ENCODE measurements around the gene LPO.

Gene LPO

DNA sequence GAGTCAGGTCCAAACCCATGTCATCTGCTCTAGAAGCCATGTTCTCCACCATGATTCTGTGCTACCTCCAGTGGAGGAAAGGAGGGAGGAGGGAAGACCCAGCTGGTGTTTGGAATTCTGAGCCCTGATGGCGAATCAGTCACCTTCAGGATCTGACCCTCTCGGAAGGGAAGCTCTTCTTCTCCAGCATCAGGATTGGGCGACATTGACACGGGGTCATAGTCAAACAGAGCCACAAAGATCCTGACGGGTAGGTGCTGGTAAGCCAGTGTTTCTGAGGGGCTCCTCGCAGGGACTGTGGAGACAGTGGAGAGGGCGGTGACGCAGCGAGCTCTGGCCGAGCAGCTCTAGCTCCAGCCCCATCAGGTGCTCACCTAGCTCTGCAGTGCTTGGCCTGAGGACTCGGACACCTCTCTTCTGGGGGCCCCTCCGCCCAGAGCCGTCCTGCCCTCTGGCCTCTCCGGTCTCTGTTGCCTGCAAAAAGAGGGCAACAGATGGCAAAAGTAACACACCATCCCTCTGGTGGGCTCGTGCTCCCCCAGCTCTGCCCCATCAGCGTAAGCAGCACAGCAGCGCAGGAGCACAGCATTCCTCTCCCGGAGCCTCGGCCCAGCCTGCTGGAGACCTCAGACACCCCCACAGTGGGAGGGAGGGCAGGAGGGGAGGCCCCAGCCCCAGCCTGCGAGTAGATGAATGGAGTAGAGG is 69.2 kb downstream of the LPO start:
- Histone ChIP-seq H3K9me3 (replicated peaks; ENCODE audit: insufficient read depth, low read length) (no peaks in the 10 kb centered on the region), H3K4me2 (ENCODE audit: low read depth, low read length) (no peak overlapping the region), H3K27me3 (replicated peaks; ENCODE audit: insufficient read depth, low read length) (no peaks in the 10 kb centered on the region), H3K79me2 (ENCODE audit: low read length) (no peaks in the 10 kb centered on the region), H3K9me2 (replicated peaks; ENCODE audit: insufficient read depth, low read length) (no peaks in the 10 kb centered on the region), H2AFZ (ENCODE audit: low read length) (no peak overlapping the region), H3K4me3 (ENCODE audit: low read length) (no peak overlapping the region), H3K9ac (ENCODE audit: low read length) (no peak overlapping the region), H3F3A (ENCODE audit: insufficient read depth, low read length) (no peaks in the 10 kb centered on the region), H3K36me3 (replicated peaks; ENCODE audit: insufficient read depth, low read length) (no peaks in the 10 kb centered on the region), H4K20me1 (ENCODE audit: insufficient read depth, low read length) (no peaks in the 10 kb centered on the region), H3K4me1 (ENCODE audit: low read length) (no peaks in the 10 kb centered on the region; the same call in 1 of the 2 replicates), H3K27ac (ENCODE audit: low read length) (no peak overlapping the region)
- TF ChIP-seq, protein P1, sequence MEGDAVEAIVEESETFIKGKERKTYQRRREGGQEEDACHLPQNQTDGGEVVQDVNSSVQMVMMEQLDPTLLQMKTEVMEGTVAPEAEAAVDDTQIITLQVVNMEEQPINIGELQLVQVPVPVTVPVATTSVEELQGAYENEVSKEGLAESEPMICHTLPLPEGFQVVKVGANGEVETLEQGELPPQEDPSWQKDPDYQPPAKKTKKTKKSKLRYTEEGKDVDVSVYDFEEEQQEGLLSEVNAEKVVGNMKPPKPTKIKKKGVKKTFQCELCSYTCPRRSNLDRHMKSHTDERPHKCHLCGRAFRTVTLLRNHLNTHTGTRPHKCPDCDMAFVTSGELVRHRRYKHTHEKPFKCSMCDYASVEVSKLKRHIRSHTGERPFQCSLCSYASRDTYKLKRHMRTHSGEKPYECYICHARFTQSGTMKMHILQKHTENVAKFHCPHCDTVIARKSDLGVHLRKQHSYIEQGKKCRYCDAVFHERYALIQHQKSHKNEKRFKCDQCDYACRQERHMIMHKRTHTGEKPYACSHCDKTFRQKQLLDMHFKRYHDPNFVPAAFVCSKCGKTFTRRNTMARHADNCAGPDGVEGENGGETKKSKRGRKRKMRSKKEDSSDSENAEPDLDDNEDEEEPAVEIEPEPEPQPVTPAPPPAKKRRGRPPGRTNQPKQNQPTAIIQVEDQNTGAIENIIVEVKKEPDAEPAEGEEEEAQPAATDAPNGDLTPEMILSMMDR (IDR thresholded peaks at IDR 0.05; ENCODE audit: low read length): no peak
- no peak for TF ChIP-seq EZH2phosphoT487 (IDR thresholded peaks at IDR 0.05; ENCODE audit: low read length)
- TF ChIP-seq EZH2 (optimal IDR thresholded peaks at IDR 0.05; ENCODE audit: low read depth, low read length): no peak
- DNase-seq: no peak

DNA sequence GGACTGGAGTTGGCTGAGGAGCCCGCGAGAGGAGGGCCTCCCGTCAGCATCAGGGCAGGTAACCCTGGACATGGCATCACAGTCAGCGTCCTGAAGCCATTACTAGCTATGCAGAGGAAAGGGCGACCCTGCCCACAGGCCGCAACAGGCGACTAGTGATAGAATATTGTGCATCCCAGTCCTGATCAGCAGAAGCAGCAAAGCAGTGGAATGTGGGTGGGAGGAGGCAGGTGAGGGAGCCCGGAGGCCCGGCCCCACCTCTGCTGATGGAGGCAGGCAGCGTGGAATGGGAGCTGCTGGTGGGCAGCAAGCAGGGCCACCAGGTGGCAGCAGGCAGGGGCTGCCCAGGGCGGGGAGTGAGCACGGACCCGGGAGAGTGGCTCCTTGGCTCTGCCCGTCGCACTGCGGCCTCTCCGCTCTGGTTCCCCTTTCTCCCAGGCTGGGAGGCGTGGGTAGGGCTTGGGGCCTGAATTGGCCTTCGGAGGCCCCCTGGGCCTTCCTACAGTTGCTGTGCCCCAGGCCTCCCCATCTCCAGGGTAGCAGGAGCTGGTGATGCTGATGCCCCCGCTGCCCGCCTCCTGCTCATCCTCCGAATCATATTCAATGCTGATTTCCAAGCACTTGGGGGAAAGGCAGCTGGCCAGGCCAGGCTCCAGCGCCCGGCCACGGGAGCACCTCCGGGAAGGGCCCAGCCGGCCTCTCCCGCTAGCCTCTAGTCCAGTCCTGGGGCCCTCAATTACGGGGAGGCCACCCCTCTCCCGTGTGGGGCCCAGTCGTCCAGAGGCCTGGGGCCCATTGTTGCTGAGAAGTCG is 70.0 kb downstream of the LPO start:
- H3K4me3 ChIP-seq (ENCODE audit: low read length): no peak overlapping the region
- TF ChIP-seq, protein P1 (IDR thresholded peaks at IDR 0.05; ENCODE audit: low read length): 0 out of 2 replicates have a peak, but pooled peaks have one; percentile 10
- TF ChIP-seq EZH2 (optimal IDR thresholded peaks at IDR 0.05; ENCODE audit: low read depth, low read length): no peak
- DNase-seq: no peak
- no peaks in the 10 kb centered on the region for H3K79me2 ChIP-seq (ENCODE audit: low read length)
- no peaks in the 10 kb centered on the region for H3K9me3 ChIP-seq (replicated peaks; ENCODE audit: insufficient read depth, low read length)
- H2AFZ ChIP-seq (ENCODE audit: low read length): no peak overlapping the region
- H3K9me2 ChIP-seq (replicated peaks; ENCODE audit: insufficient read depth, low read length): no peaks in the 10 kb centered on the region
- H3K4me2 ChIP-seq (ENCODE audit: low read depth, low read length): no peak overlapping the region
- H3K4me1 ChIP-seq (ENCODE audit: low read length): no peaks in the 10 kb centered on the region; the same call in 1 of the 2 replicates
- H4K20me1 ChIP-seq (ENCODE audit: insufficient read depth, low read length): no peaks in the 10 kb centered on the region
- no peak overlapping the region for H3K27ac ChIP-seq (ENCODE audit: low read length)
- no peaks in the 10 kb centered on the region for H3K36me3 ChIP-seq (replicated peaks; ENCODE audit: insufficient read depth, low read length)
- no peaks in the 10 kb centered on the region for H3K27me3 ChIP-seq (replicated peaks; ENCODE audit: insufficient read depth, low read length)
- no peak overlapping the region for H3K9ac ChIP-seq (ENCODE audit: low read length)
- no peaks in the 10 kb centered on the region for H3F3A ChIP-seq (ENCODE audit: insufficient read depth, low read length)

DNA sequence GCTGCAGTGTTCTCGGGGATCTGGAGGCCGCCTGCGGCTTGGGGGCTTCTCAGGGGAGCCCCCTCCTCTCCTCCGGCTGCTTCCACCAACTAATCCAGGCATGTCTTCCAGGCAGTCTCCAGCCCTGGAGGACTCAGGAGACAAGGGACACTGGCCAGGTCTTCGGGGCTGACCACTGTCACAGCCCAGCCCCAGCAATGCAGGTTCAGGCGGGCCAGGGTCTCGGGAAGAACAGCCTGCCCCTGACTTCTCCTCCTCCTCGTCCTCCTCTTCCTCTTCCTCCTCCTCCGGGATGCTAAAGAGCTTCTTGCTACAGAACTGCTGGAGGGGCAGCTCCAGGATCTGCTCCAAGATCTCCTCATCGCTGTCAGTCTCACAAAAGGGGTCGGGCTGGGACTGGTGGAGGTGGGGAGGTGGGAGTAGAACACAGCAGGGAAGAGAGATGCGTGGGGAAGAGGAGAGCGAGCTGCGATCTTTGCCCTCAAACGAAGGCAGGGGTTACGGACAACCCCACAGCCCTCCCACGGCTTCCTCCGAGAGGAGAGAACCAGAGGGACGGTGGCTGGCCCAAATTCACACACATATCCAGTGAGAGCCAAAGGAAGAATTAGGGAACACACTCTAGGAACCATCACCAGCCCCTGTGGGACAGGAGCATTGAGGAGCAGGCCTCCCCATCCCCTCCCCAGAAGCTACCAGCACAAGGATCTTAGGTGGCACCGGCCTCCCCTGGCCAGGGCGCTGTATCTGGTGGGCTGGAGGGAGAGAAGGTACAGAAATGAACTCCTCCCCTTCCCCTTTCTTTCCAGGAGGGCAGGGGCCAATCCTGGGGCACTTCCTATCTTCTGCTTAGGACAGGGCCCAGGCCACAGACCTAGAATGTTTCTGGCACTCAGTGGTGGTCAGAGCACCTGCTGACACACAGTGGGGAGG is 70.9 kb downstream of the LPO start:
- no peaks in the 10 kb centered on the region for H4K20me1 ChIP-seq (ENCODE audit: insufficient read depth, low read length)
- H3K4me1 ChIP-seq (ENCODE audit: low read length): no peaks in the 10 kb centered on the region; the same call in 1 of the 2 replicates
- no peaks in the 10 kb centered on the region for H3K27me3 ChIP-seq (replicated peaks; ENCODE audit: insufficient read depth, low read length)
- no peak for TF ChIP-seq EZH2phosphoT487 (IDR thresholded peaks at IDR 0.05; ENCODE audit: low read length)
- TF ChIP-seq, protein P1 (IDR thresholded peaks at IDR 0.05; ENCODE audit: low read length): no peak
- TF ChIP-seq EZH2 (optimal IDR thresholded peaks at IDR 0.05; ENCODE audit: low read depth, low read length): no peak
- H3K9me2 ChIP-seq (replicated peaks; ENCODE audit: insufficient read depth, low read length): no peaks in the 10 kb centered on the region
- H3K36me3 ChIP-seq (replicated peaks; ENCODE audit: insufficient read depth, low read length): no peaks in the 10 kb centered on the region
- H2AFZ ChIP-seq (ENCODE audit: low read length): no peak overlapping the region
- no peak overlapping the region for H3K4me3 ChIP-seq (ENCODE audit: low read length)
- H3F3A ChIP-seq (ENCODE audit: insufficient read depth, low read length): no peaks in the 10 kb centered on the region
- no peaks in the 10 kb centered on the region for H3K79me2 ChIP-seq (ENCODE audit: low read length)
- H3K27ac ChIP-seq (ENCODE audit: low read length): no peak overlapping the region
- H3K9ac ChIP-seq (ENCODE audit: low read length): no peak overlapping the region
- H3K9me3 ChIP-seq (replicated peaks; ENCODE audit: insufficient read depth, low read length): no peaks in the 10 kb centered on the region
- no peak overlapping the region for H3K4me2 ChIP-seq (ENCODE audit: low read depth, low read length)
- no peak for DNase-seq

All from MM.1S (cell line).